GM18526 (cell line): Measurements from ENCODE around the gene ZNF93.

Experiments
- POLR2A ChIP-seq: IDR thresholded peaks from 3 replicates; pipeline ENCODE4 v1.6.1; 2011; ENCODE audit not compliant: insufficient read length; ENCODE audit errors: extremely low read depth

ZNF93 gene

GRCh38 chr19:19900729-19901444 is at the start of gene ZNF93:
Gene ZNF93 (plus strand): TSS chr19:19900946. CDS start chr19:19901089, 143 bp downstream.
- TF ChIP-seq POLR2A: peak; percentile 86

- TF ChIP-seq POLR2A: no peak
Measured at GRCh38 chr19:19858751-19859150, 42.0 kb upstream of the ZNF93 start.

GRCh38 chr19:19860756-19861390 is 39.9 kb upstream of the ZNF93 start:
- no peak for TF ChIP-seq POLR2A

GRCh38 chr19:19865750-19866610 is 34.8 kb upstream of the ZNF93 start, which contains the start of gene ZNF253:
Gene ZNF253 (plus strand): TSS chr19:19865882. CDS start chr19:19865997, 115 bp downstream.
- peak; percentile 87 for TF ChIP-seq POLR2A

GRCh38 chr19:19866611-19867248 is 34.0 kb upstream of the ZNF93 start:
- TF ChIP-seq POLR2A: peak; percentile 25

GRCh38 chr19:19871932-19872331 is 28.8 kb upstream of the ZNF93 start:
- no peak for TF ChIP-seq POLR2A

- TF ChIP-seq POLR2A: no peak
Measured at GRCh38 chr19:19873381-19873780, 27.4 kb upstream of the ZNF93 start.

- no peak for TF ChIP-seq POLR2A
Measured at GRCh38 chr19:19877724-19878123, 23.0 kb upstream of the ZNF93 start.

- no peak for TF ChIP-seq POLR2A
Measured at GRCh38 chr19:19884583-19884982, 16.2 kb upstream of the ZNF93 start.

GRCh38 chr19:19900139-19900728 is 512 bp upstream of the ZNF93 start:
- TF ChIP-seq POLR2A: no peak

- no peak for TF ChIP-seq POLR2A
Measured at GRCh38 chr19:19909654-19910053, 8.9 kb downstream of the ZNF93 start.

- TF ChIP-seq POLR2A: no peak
Measured at GRCh38 chr19:19911150-19911549, 10.4 kb downstream of the ZNF93 start.

- no peak for TF ChIP-seq POLR2A
Measured at GRCh38 chr19:19914596-19914995, 13.8 kb downstream of the ZNF93 start.

GRCh38 chr19:19937403-19937802 is 36.7 kb downstream of the ZNF93 start:
- no peak for TF ChIP-seq POLR2A

GRCh38 chr19:19938449-19938848 is 37.7 kb downstream of the ZNF93 start:
- no peak for TF ChIP-seq POLR2A
